Choroid plexus epithelial cell (primary cell): ENCODE measurements around the gene GFER.

ENCODE experiments used
- DNase-seq: peaks from one replicate; pipeline ENCODE4 v3.0.0-alpha.2; 2010; ENCODE audit warnings: low read depth
- H3K4me3 ChIP-seq: 2 replicates; pipeline ENCODE4 v1.5.1; 2011; ENCODE audit warnings: low read depth, mild to moderate bottlenecking, control low read depth, low read length, moderate library complexity
- CTCF ChIP-seq: conservative IDR thresholded peaks from 2 replicates; pipeline ENCODE4 v1.5.1; 2011; ENCODE audit warnings: low read depth, mild to moderate bottlenecking, control low read depth, inconsistent platforms, low read length, moderate library complexity

GFER gene

GRCh38 chr16:1973461-1974156 lies 10.4 kb upstream of the GFER start:
- no peak for DNase-seq
- no peak overlapping the region for H3K4me3 ChIP-seq
- TF ChIP-seq CTCF = no peak

GRCh38 chr16:1974157-1975070 lies 9.6 kb upstream of the GFER start:
- no peak overlapping the region for H3K4me3 ChIP-seq
- TF ChIP-seq CTCF = no peak
- no peak for DNase-seq

GRCh38 chr16:1975432-1976215 lies 8.4 kb upstream of the GFER start:
- no peak for TF ChIP-seq CTCF
- no peak for DNase-seq
- H3K4me3 ChIP-seq = no peak overlapping the region

- no peak for TF ChIP-seq CTCF
- no peak for DNase-seq
- H3K4me3 ChIP-seq = no peak overlapping the region
Observed at GRCh38 chr16:1976216-1976520, 7.8 kb upstream of the GFER start.

GRCh38 chr16:1976951-1977874 lies 6.8 kb upstream of the GFER start:
- TF ChIP-seq CTCF = no peak
- no peak for DNase-seq
- H3K4me3 ChIP-seq = no peak overlapping the region

- TF ChIP-seq CTCF = no peak
- no peak overlapping the region for H3K4me3 ChIP-seq
- no peak for DNase-seq
Observed at GRCh38 chr16:1977875-1978268, 6.1 kb upstream of the GFER start.
